Femur (tissue), 1 donor: ENCODE data around the gene CLDN5.
A peak's percentile ranks its signal among the peaks of the same experiment; 100 is the strongest.
"Not testable (repeated sequence)": the region's sequence is repeated elsewhere in the genome, so short reads cannot be mapped to it uniquely, and the experiment has no call there.

Experiments
- DNase-seq: peaks from one replicate; pipeline ENCODE4 v3.0.0-alpha.2; 2017

The CLDN5 gene

DNA sequence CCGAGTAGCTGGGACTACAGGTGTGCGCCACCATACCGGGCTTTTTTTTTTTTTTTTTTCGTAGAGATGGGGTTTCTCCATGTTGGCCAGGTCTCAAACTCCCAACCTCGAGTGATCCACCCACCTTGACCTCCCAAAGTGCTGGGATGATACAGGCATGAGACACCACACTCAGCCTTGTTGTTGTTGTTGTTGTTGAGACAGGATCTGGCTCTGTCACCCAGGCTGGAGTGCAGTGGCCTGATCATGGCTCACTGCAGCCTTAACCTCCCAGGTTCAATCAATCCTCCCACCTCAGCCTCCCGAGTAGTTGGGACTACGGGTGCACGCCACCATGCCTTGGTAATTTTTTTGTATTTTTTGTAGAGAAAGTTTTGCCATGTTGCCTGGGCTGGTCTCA is 23.4 kb upstream of the CLDN5 start:
- DNase-seq, result no peak

GRCh38 chr22:19546680-19547079 is 22.5 kb upstream of the CLDN5 start:
- DNase-seq, result no peak

GRCh38 chr22:19545935-19546207 is 21.7 kb upstream of the CLDN5 start:
- DNase-seq, result no peak

DNA sequence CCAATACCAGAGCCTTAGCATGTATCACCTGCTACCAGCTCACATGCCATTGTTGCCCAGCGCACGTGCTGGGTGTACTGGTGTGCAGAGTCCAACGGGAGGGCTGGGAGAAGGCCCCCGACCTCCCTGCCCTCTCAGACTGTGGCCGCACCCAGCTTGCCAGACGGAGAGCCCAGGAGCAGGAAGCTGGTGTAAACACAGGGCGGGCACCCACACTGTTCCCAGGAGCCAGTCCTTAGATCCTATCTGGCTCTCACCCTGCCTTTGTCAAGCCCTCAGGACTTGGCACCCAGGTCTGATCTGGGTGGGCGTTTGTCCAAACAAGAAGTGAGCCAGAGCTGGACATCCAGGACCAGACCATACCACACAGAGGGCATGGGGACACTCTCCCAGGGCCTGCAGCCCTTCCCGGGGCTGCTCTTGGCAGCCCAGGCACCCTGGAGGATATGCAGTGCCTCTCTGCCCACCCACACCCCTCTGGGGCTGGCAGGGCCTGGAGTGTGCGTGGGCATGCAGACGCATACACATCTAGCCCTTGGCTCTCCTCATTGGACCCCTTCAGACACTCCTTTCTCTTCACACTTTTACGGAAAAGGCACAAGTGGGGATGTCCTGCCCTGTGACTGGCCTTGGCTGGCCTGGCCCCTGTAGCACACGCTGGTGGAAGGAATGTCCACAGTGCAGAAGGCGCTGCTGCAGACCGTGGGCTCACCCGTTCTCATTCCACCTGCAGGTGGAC is 19.9 kb upstream of the CLDN5 start:
- DNase-seq, result no peak

- no peak for DNase-seq
These were observed 16.2 kb upstream of the CLDN5 start for GRCh38 chr22:19540394-19540793.

DNA sequence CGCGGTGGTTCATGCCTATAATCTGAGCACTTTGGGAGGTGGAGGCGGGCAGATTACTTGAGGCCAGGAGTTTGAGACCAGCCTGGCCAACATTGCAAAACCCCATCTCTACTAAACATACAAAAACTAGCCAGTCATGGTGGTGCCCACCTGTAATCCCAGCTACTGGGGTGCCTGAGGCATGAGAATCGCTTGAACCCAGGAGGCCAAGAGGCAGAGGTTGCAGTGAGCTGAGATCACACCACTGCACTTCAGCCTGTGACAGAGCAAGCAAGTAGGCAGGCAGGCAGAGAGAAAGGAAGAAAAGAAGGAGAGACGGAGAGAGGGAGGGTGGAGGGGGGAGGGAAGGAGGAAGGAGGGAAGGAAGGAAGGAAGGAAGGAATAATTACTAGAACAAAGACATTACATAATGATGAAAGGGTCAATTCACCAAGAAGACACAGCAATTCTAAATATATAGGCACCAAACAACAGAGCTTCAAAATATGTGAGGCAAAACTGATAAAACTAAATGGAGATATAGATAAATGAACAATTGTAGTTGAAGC is 13.8 kb upstream of the CLDN5 start:
- DNase-seq, result no peak

- DNase-seq, result no peak
These were observed 12.4 kb upstream of the CLDN5 start for GRCh38 chr22:19536564-19536963.

- no peak for DNase-seq
These were observed 10.8 kb upstream of the CLDN5 start for GRCh38 chr22:19535001-19535400.

DNA sequence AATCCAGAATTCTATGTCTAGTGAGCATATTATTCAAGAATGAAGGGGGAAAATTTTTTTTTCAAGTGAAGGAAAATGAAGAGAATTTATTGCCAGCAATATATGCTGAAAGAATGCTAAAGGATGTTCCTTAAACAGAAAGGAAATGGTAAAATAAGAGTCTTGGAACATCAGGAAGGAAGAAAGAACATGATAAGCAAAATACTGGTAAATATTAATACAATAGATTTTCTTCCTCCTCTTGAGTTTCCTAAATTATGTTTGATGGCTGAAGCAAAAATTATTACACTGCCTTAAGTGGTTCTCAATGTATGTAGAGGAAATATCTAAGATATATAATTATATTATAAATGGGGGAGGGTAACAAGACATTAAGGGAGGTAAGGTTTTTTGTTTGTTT is 9.6 kb upstream of the CLDN5 start:
- DNase-seq, result no peak

DNA sequence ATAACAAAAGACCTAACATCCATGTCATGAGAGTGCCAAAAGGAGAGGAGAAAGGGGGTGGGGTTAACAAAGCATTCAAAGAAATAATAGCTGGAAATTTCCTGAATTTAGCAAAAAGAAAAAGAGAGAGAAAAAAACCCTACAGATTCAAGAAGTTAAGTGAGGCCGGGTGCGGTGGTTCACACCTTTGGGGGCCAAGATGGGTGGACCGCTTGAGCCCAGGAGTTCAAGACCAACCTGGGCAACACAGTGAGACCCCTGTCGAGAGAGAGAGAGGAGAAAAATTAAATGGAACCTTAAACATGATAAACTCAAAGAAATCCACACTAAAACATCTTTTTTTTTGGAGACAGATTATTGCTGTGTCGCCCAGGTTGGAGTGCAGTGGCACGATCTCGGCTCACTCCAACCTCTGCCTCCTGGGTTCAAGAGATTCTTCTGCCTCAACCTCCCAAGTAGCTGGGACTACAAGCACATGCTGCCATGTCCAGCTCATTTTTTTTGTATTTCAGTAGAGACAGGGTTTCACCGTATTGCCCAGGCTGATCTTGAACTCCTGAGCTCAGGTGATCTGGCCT is 8.9 kb upstream of the CLDN5 start:
- DNase-seq, result no peak

- DNase-seq, result not testable (repeated sequence)
These were observed 7.1 kb upstream of the CLDN5 start for GRCh38 chr22:19531327-19531726.

DNA sequence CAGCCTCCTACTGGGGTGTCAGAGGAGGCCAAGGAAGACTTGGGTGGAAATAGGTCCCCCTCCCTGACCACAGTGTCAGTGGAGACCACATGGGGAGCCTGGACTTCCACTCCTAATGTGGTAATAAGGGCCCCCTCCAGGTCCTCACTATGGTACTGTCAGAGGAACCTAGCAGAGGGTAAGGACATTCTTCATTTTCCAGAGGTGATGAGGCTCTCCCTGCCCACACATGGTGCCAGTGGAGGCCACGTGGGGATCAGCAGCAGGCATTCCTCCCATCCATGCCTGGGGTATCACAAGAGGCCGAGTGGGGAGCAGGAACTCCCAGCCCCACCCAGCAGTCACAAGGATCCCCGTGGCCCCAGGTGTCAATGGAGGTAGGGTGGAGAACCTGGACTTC is 6.5 kb upstream of the CLDN5 start:
- no peak for DNase-seq

- no peak for DNase-seq
These were observed 5.6 kb upstream of the CLDN5 start for GRCh38 chr22:19529811-19530210.

- no peak for DNase-seq
These were observed 3.7 kb upstream of the CLDN5 start for GRCh38 chr22:19527861-19528417.

DNA sequence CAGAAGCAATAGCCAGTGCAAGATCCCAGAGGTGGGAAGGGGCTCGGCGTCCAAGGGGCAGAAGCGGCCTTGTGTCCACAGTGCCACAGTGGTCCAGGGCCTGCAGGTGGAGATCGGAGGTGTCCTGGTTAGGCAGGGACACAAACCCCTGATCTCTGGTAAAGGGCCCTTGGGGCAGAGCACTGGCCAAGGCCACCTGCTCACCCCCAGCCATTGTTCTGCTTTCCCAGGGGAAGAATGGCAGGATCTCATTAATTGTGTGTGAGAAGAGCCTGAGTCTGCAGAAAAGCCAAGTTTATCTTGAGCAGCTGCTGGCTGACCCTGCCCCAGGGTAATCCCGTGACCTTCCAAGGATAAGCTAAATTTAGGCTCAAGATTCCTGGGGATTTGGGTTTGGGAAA is 3.1 kb upstream of the CLDN5 start:
- no peak for DNase-seq

DNA sequence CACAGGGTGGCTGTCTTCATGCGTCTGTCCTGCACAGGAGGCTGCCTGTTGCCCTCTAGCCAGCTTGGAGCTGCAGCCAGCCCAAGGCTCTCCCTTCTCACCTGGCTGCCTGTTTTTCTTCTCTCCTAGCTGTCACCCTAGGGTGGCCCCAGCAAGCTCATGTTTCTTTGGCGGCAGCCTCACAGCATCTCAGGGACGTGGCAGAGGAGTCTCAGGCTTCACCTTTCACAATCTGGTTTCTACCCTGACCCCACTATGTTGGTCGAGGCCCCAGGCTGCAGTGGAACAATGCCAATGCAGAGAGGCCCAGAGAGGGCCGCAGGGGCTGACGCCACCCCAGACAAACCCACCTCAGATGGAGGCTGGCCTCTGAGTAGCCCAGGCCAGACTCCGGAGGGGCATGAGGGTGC is 2.5 kb upstream of the CLDN5 start:
- DNase-seq, result no peak

DNA sequence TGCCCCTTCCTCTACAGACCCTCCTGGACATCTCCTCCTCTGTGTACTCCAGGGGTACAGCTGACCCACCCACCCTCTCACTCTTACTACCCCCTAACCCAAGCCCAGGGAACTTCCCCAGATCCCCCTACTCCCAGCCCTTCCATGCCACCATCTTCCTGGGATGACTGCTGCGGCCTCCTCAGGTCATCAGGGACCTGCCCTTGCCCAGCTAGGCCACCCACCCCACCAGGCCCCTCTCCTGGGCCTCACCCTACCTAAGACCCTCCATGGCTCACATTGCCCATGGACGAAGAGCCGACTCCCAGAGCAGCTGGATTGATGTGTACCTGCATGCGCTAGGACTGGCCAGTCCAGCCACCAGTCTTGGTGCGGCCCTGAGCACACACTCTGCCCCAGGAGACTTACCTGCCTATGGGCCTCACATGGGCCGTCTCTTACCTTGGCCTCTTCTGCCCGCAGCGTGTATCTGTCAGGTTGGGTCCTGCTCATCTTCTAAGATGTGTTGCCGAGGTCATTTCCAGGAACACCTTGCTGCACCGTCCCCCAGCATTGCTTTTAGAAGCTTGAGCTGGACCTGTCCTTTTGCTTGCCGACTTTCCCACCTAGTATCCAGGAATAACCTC is 2.0 kb upstream of the CLDN5 start:
- no peak for DNase-seq

GRCh38 chr22:19525666-19526065 is 1.5 kb upstream of the CLDN5 start:
- DNase-seq, result no peak

- DNase-seq, result no peak
These were observed 978 bp upstream of the CLDN5 start for GRCh38 chr22:19525116-19525660.

DNA sequence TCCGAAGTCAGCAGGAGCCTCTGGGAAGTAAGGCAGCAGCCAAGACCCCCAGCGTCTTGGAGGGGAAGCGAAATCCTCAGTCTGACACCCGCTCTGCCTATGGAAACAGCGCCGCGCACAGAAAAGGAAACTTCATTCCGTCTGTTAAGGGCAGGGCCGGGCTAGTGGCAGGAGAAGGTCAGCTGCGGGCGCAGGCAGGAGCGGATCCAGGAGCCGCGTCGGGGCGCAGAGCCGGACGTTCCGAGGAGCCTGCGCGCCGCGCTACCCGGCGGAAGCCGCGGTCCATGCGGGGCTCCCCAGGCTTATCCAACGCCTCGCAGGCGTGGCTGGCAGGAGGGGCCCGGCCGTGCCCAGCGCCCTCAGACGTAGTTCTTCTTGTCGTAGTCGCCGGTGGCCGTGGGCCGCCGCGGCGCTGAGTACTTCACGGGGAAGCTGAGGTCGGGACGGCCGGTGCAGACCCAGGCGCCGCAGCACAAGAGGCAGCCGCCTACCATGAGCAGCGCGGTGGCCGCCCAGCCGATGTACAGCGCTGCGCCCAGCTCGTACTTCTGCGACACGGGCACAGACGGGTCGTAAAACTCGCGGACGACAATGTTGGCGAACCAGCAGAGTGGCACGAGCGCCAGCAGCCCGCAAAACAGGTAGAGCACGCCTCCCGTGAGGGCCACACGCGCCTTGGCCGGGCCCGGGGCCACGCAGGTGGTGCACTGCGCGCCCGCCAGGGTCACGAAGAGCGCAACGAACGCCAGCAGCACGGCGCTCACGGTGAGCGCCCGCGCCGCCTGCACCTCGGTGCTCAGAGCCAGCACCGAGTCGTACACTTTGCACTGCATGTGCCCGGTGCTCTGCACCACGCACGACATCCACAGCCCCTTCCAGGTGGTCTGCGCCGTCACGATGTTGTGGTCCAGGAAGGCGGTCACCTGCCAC is 705 bp downstream of the CLDN5 start:
- DNase-seq, result no peak

DNA sequence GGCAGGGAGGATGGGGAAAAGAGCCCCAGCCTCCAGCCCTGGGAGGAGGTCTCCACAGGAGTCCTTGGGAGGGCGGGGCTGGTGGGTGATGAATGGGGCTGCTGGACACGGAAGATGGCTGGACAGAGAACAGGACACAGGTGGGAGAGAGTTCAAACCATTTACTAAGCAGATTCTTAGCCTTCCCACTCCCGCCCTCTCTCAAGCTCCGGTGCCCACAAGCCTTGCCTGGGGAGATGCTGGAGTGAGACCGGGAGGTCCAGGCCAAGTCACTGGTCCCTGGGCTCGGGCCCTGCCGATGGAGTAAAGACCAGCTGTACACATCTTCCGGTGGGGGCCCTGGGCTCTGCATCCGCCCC is 1.4 kb downstream of the CLDN5 start:
- DNase-seq, result no peak

- peak; percentile 67 for DNase-seq
These were observed 1.9 kb downstream of the CLDN5 start for GRCh38 chr22:19522190-19522880.
